C4-2B (cell line): Measurements from ENCODE around the gene DNAJC25.

Experiments
- ZFX ChIP-seq: fragments of 450-650 bp; IDR thresholded peaks from 2 replicates; pipeline ENCODE4 v1.6.1; 2017
- TF ChIP-seq, protein P1 (sequence below): fragments of 450-650 bp; conservative IDR thresholded peaks from 2 replicates; pipeline ENCODE4 v1.5.1; 2017; ENCODE audit warnings: mild to moderate bottlenecking

- TF ChIP-seq, protein P1, sequence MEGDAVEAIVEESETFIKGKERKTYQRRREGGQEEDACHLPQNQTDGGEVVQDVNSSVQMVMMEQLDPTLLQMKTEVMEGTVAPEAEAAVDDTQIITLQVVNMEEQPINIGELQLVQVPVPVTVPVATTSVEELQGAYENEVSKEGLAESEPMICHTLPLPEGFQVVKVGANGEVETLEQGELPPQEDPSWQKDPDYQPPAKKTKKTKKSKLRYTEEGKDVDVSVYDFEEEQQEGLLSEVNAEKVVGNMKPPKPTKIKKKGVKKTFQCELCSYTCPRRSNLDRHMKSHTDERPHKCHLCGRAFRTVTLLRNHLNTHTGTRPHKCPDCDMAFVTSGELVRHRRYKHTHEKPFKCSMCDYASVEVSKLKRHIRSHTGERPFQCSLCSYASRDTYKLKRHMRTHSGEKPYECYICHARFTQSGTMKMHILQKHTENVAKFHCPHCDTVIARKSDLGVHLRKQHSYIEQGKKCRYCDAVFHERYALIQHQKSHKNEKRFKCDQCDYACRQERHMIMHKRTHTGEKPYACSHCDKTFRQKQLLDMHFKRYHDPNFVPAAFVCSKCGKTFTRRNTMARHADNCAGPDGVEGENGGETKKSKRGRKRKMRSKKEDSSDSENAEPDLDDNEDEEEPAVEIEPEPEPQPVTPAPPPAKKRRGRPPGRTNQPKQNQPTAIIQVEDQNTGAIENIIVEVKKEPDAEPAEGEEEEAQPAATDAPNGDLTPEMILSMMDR = no peak
- no peak for TF ChIP-seq ZFX
These were observed 21.0 kb upstream of the DNAJC25 start for GRCh38 chr9:111610149-111610548.
